Calu3 (cell line): ENCODE measurements around the gene UCK1. TPM values are rescaled to one million over a fixed set of nuclear protein-coding genes. Genes with fewer than 3 reads are reported as not detected.

Experiments
- BruUV-seq: library from RNA; stranded (reverse); fragments of 400-500 nt; replicated peaks from 2 replicates; lab custom pipeline; 2021; lab: Mats Ljungman, UMichigan
- CTCF ChIA-PET: fragments of 300-600 bp; sonication (Branson Sonifier 250); formaldehyde crosslinking; loops from one replicate; lab custom pipeline; 2022; ENCODE audit warnings: antibody characterized with exemption; lab: Charles Lee
- DNase-seq: peaks from one replicate; pipeline ENCODE4 v3.0.0; 2022
- H3K27ac Mint-ChIP-seq: one replicate; pipeline ENCODE4 v1.8.0; 2022; ENCODE audit warnings: mixed read lengths; ENCODE audit not compliant: unreplicated experiment
- H3K27me3 Mint-ChIP-seq: one replicate; pipeline ENCODE4 v1.8.0; 2022; ENCODE audit warnings: mixed read lengths; ENCODE audit not compliant: unreplicated experiment
- H3K36me3 Mint-ChIP-seq: one replicate; pipeline ENCODE4 v1.8.0; 2022; ENCODE audit warnings: mild to moderate bottlenecking, moderate library complexity, mixed read lengths; ENCODE audit not compliant: insufficient read depth, unreplicated experiment
- H3K4me1 Mint-ChIP-seq: one replicate; pipeline ENCODE4 v1.8.0; 2022; ENCODE audit warnings: mild to moderate bottlenecking, low read depth, mixed read lengths; ENCODE audit not compliant: unreplicated experiment
- H3K4me3 Mint-ChIP-seq: one replicate; pipeline ENCODE4 v1.8.0; 2022; ENCODE audit warnings: mild to moderate bottlenecking, low read depth, moderate library complexity, mixed read lengths; ENCODE audit not compliant: unreplicated experiment
- H3K9me3 Mint-ChIP-seq: one replicate; pipeline ENCODE4 v1.8.0; 2022; ENCODE audit warnings: low read depth, mixed read lengths; ENCODE audit not compliant: unreplicated experiment
- intact Hi-C: fragments of 100-400 bp; cut with micrococcal nuclease; formaldehyde crosslinking; loops from one replicate; pipeline ENCODE4 v1.10.0; 2022; ENCODE audit not compliant: unreplicated experiment
- total RNA-seq: library from RNA; stranded (reverse); gene quantifications from 2 replicates; pipeline ENCODE4 v1.2.3, GENCODE V29; 2022
- TF ChIP-seq, protein P1 (sequence below): fragments of 200-600 bp; IDR thresholded peaks from one replicate; pipeline ENCODE4 v1.8.0; 2022; ENCODE audit warnings: antibody characterized with exemption; ENCODE audit not compliant: unreplicated experiment

The UCK1 gene
- total RNA-seq, 1 experiment from 2014 or later, result 19.6 TPM

DNA sequence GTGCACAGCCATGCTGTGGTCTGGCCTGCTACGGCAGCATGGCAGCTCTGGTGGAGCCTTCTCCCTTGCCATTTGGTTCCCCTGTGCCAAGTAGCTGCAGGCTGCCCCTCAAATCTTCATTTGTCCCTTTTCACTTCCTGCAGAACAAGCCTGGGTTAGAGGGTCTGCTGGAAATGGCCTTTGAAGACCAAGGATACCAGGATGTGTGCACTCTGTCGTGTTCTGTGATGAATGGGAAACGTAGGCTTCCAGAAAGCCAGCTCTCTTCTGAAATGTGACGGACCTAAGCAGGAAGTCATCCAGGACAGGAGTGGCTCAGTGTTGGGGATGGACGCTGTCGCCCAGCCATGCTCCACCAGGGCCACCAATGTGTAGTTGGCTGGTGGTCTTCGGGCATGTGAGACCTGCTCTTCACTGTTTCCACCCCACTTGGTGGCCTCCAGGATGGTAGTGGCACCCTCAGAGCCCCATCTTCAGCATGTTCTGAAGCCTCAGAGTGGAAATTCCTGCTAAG, 31.8 kb downstream of the UCK1 start:
- Mint-ChIP-seq H3K9me3 (no peaks in the 10 kb centered on the region), H3K27ac (no peak overlapping the region), H3K4me3 (no peak overlapping the region), H3K36me3 (peaks cover 49% of the 10 kb centered on the region), H3K27me3 (no peaks in the 10 kb centered on the region), H3K4me1 (peaks cover 14% of the 10 kb centered on the region)
- TF ChIP-seq, protein P1, sequence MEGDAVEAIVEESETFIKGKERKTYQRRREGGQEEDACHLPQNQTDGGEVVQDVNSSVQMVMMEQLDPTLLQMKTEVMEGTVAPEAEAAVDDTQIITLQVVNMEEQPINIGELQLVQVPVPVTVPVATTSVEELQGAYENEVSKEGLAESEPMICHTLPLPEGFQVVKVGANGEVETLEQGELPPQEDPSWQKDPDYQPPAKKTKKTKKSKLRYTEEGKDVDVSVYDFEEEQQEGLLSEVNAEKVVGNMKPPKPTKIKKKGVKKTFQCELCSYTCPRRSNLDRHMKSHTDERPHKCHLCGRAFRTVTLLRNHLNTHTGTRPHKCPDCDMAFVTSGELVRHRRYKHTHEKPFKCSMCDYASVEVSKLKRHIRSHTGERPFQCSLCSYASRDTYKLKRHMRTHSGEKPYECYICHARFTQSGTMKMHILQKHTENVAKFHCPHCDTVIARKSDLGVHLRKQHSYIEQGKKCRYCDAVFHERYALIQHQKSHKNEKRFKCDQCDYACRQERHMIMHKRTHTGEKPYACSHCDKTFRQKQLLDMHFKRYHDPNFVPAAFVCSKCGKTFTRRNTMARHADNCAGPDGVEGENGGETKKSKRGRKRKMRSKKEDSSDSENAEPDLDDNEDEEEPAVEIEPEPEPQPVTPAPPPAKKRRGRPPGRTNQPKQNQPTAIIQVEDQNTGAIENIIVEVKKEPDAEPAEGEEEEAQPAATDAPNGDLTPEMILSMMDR, result no peak
- BruUV-seq, result no TSS peak
- DNase-seq, result no peak
- CTCF ChIA-PET, result no interaction called here
- intact Hi-C loops, result no loop called here

DNA sequence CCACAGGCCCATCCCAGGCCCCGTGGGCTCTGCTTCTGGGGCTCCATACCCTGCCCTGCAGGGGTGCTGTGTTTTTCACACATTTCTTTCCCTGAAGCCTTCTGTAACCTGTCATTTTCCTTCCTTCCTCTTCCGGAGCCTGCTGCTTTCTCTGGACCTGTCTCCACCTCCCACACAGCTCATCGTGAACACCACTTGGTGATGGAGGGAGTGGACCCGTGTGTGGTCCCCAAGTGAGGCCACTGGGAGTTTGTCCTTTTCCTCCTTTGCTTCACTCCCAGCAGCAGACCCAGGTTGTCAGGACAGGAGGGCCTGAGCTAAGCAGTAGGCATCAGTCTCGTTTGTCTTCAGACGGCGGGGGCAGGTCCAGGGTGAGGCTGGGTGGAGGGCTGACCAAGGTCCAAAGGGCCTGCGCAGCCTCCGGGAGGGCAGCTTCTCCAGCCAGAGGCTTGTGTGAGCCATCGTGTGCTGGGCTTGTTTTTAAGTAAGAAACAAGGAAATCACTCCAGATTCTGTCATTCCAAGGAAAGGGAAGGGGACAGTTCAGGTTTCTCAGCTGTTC, 34.1 kb downstream of the UCK1 start:
- DNase-seq, result no peak
- no peak overlapping the region for H3K27ac Mint-ChIP-seq
- no peaks in the 10 kb centered on the region for H3K9me3 Mint-ChIP-seq
- no TSS peak for BruUV-seq
- CTCF ChIA-PET, result no interaction called here
- peaks cover 41% of the 10 kb centered on the region for H3K36me3 Mint-ChIP-seq
- TF ChIP-seq, protein P1, result no peak
- intact Hi-C loops, result no loop called here
- no peaks in the 10 kb centered on the region for H3K27me3 Mint-ChIP-seq
- no peak overlapping the region for H3K4me3 Mint-ChIP-seq
- no peaks in the 10 kb centered on the region for H3K4me1 Mint-ChIP-seq

DNA sequence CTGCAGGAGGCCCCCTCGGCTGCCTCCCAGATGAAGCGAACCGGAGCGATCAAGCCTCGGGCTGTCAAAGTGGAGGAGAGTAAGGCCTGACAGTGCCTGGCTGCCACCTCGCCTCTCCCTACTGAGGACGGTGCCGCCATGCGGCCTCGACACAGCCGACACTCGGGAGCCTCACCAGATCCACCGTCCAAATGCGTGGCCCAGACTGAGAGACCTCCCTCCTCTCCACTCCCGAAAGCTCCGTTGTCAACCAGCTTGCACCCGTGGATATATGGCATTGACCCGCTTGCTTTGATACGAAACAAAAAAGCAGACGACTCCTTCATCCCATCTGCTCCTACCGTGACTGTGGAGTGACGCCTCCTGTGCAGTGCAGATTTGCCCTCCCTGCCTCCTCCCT, 35.3 kb downstream of the UCK1 start:
- TF ChIP-seq, protein P1, result no peak
- Mint-ChIP-seq H3K4me1 (no peaks in the 10 kb centered on the region), H3K27ac (no peak overlapping the region), H3K36me3 (peaks cover 52% of the 10 kb centered on the region), H3K4me3 (no peak overlapping the region), H3K27me3 (no peaks in the 10 kb centered on the region), H3K9me3 (no peaks in the 10 kb centered on the region)
- DNase-seq, result no peak
- CTCF ChIA-PET, result no interaction called here
- BruUV-seq, result TSS peak; percentile 11
- intact Hi-C loops, result no loop called here

DNA sequence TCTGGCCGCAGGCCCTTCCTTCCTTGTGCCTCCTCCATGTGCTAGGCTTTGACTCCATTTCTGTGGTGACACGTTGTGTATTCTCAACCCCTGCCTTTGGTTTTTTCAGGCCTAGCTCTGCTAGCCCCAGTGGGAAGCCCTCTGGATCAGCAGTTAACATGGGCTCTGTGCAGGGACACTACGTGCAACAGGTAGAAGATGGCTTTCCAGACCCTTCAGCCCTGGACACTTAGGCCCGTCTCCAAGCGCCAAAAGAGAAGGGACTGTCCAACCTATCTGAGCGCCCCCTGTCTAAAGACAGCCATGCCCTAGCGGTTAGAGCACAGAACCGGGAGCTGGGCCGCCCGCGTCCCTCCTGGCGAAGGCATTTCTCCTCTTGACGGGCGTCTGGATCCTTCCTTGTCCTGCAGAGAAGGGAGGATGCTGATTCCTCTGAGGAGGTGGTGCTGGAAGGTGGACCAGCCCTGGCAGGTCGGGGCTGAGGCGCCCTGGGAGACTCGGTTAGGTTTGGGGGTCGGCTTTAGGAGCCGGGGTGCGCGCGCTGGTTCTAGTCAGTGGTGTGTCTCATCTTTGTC, 36.7 kb downstream of the UCK1 start:
- Mint-ChIP-seq H3K36me3 (peaks cover 57% of the 10 kb centered on the region), H3K27ac (no peak overlapping the region), H3K27me3 (no peaks in the 10 kb centered on the region), H3K4me3 (no peak overlapping the region), H3K9me3 (no peaks in the 10 kb centered on the region), H3K4me1 (no peaks in the 10 kb centered on the region)
- intact Hi-C loops, result no loop called here
- no TSS peak for BruUV-seq
- DNase-seq, result no peak
- TF ChIP-seq, protein P1, result no peak
- CTCF ChIA-PET, result no interaction called here
